NCI-H1105 treated with DMSO at 0.1 percent for 48 hours (cell line): Measurements from ENCODE around the gene COQ8A.
"Not testable (repeated sequence)": the region's sequence is repeated elsewhere in the genome, so short reads cannot be mapped to it uniquely, and the experiment has no call there.

Experiments
- DNase-seq: peaks from one replicate; lab custom pipeline; 2025; lab: John Stamatoyannopoulos, UW

Gene COQ8A

GRCh38 chr1:226921504-226921903 is 18.6 kb upstream of the COQ8A start:
- DNase-seq: no peak

GRCh38 chr1:226929260-226930111 is 10.6 kb upstream of the COQ8A start:
- not testable (repeated sequence) for DNase-seq

- no peak for DNase-seq
Measured at GRCh38 chr1:226934483-226935237, 5.4 kb upstream of the COQ8A start.

DNA sequence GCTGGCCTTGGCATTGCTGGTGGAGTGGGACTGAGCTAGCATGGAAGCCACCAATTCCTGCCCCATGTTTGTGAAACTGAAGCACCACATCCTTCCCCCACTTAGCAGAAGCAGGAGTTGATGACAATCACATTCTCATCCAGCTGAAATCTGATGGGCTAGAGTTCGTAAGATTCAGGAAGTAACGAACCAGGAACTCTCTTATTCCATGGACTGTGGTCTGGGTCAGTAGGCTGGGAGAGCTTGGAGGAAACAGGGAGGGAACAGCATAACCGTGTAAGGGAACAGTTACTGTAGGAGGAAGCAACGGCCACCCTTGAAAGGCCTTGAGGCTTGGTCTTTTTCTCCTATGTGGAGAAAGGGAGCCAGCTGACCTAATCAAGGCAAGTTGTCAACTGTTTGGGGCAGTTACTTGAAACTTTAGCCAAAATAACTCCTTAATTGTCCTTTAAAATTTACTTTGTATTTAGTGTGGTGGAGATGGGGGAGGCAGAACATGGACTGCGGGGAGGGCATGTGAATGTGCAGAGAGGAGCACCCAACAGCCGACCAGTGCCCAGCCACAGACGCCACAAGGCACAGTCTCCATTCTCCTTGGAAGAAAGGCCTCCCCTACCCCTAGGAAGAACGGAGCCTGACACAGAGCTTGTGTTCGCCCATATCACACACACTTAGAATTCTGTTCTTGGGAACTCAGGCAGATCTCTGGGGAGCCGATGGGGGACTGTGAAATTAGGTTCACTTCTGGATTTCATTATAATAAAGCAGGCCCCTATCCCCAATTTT is 2.0 kb upstream of the COQ8A start:
- DNase-seq: no peak

- DNase-seq: no peak
Measured at GRCh38 chr1:226938903-226939437, 1.1 kb upstream of the COQ8A start.

DNA sequence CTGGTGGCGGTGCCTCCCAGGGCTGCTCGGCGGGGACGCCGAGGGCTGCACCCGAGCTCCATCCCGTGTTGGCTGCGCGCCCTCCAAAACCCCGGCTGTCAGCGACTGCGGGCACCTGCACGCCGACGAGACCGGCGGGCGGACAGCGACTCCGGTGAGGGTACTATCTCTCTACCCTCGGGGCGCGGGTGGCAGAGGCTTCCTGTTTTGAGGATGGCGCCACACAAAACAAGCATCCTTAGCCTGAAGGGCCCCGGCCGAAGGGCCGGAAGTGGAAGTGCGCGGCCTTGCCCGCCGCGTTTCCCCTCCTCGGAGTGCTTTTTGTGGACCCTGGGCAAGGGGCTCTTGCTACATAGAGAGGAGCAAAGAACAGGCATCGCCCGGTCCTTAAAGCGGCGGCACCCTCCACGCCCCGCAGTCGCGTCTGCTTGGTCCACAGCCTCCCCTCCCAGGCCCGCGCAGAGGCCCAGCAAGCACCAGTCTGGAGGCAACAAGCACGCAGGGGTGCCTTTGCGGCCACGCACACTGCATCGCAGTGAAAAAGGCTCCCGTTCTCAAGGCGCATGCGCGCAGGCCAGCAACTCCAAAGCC is 561 bp upstream of the COQ8A start:
- peak; percentile 77 for DNase-seq

GRCh38 chr1:226940806-226941067 is 643 bp downstream of the COQ8A start:
- DNase-seq: no peak

GRCh38 chr1:226942392-226942791 is 2.3 kb downstream of the COQ8A start:
- no peak for DNase-seq

DNA sequence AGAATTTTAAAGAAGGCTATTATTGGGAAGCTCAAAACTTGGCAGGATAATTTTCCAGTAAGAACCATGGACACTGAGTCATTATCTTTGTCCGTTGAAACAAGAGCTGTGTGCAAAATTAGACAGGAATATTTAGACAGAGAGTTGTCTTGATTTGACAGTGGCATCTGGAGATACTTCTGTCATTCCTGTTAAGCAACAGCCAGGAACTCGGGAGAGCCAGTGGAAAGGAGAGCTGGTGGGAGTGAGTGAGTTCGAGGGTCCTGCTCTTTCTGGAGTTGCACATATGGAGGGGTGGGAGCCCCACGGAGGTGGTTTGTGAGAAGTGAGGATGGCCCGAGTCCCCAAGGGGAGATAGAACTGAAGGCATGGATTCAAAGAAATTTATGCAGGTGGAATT is 3.1 kb downstream of the COQ8A start:
- no peak for DNase-seq

- DNase-seq: no peak
Measured at GRCh38 chr1:226943927-226944326, 3.8 kb downstream of the COQ8A start.

DNA sequence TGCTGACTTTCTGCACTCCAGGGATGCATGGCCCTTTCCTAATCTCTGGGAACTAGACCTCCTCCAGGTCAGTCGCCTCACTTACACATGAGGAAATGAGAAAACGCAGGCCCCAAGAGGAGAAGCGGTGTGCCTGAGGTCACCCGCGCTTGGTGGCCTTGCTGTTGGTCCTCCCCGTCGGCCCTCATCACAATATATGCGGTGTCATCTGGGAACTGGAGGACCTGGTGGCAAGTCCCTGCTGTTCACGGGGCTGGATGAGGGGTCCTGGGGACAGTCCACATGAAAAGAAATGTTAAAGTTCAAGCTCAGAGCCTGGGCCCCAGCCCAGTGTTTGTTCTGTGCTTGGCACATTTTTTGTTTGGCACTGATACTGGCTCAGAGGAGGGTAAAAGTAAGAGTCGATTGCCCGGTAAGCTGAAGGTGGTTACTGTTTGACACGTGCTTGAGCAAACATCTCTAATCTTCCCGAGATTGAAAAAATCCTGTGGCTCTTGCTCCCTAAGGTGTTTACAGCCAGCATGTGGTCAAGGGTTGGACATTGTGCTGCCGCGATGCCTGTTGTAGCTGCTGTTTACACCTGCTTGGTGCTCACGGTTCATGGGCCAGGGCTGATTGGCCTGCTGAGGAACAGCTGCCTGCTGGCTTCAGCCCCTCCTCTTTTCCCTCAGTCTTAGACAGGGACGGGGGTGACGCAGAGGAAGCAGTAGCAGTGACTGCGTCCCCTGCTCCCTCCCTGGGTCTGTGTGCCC is 5.2 kb downstream of the COQ8A start:
- DNase-seq: no peak

GRCh38 chr1:226945858-226946245 is 5.8 kb downstream of the COQ8A start:
- no peak for DNase-seq

DNA sequence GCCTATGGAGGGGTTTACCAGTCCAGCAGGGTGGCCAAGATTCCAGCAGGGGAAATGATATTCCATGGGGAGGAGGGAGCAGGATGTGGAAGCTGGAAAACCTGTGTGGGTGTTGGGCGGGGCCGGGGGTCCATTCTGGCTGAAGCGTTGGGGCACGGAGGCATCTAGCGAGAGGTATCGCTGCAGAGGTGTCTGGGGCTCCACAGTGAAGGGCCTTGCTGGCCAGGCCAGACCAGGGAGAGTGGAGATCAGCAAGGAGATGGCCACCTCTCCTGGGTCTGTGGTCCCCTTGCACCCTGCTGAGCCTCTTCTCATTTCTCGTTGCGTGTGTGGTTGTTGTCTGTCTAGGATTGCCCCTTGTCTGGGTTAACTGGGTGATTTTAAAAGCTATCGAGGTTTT is 6.2 kb downstream of the COQ8A start:
- DNase-seq: no peak

DNA sequence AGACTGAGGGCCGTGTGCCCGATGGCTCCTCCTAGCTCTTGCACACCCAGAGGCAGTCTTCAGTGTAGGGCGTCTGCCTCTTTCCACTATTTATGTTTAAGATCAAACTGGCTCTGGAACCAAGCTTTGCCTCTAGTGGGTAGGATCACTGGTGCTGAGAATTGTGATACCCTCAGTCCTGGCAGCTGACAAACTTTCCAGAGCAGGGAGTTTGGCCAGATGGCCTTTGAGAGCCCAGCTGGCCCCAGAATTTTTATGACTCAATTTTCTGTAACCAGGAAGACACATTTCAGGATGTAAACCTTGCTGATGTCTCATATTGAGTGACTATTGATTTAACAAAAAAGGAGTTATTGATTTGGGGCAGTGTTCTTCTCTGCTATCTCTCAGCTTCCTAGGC is 6.7 kb downstream of the COQ8A start:
- DNase-seq: no peak

DNA sequence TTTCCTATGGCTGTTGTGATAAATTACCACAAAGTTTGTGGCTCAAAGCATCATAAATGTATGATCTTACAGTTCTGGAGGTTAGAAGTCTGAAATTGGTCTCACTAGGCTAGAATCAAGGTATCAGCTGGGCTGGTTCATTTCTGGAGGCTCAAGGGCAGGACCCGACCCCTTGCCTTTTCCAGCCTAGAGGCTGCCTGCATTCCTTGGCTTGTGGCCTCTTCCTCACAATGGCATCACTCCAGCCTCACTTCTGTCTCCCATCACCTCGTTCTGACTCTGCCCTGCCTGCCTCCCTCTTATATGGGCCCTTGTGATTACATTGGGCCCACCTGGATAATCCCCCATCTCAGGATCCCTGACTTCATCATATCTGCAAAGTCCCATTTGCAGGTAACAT is 8.0 kb downstream of the COQ8A start:
- no peak for DNase-seq

DNA sequence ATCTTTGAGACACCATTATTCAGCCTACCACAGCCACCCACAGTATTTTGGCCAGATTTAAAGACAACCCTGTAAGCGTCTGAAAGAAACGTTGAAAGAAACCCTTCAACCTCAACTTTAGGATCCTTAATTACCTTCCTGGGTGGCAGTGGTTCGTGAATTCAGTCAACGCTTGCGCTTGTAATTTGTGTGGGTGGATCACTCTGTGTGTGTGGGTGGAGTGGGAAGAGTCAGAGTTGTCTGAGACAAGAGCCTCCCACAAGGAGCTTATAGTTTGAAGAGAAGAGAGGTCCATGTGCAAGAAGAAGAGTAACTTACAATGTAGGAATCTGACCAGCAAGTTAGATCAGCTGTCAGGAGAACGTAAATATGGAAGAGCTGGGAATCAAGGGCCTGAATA is 8.4 kb downstream of the COQ8A start:
- DNase-seq: no peak

GRCh38 chr1:226948996-226949395 is 8.9 kb downstream of the COQ8A start:
- no peak for DNase-seq

- no peak for DNase-seq
Measured at GRCh38 chr1:226949401-226949800, 9.3 kb downstream of the COQ8A start.

GRCh38 chr1:226950316-226950715 is 10.2 kb downstream of the COQ8A start:
- DNase-seq: no peak

GRCh38 chr1:226950871-226951270 is 10.8 kb downstream of the COQ8A start:
- DNase-seq: no peak

DNA sequence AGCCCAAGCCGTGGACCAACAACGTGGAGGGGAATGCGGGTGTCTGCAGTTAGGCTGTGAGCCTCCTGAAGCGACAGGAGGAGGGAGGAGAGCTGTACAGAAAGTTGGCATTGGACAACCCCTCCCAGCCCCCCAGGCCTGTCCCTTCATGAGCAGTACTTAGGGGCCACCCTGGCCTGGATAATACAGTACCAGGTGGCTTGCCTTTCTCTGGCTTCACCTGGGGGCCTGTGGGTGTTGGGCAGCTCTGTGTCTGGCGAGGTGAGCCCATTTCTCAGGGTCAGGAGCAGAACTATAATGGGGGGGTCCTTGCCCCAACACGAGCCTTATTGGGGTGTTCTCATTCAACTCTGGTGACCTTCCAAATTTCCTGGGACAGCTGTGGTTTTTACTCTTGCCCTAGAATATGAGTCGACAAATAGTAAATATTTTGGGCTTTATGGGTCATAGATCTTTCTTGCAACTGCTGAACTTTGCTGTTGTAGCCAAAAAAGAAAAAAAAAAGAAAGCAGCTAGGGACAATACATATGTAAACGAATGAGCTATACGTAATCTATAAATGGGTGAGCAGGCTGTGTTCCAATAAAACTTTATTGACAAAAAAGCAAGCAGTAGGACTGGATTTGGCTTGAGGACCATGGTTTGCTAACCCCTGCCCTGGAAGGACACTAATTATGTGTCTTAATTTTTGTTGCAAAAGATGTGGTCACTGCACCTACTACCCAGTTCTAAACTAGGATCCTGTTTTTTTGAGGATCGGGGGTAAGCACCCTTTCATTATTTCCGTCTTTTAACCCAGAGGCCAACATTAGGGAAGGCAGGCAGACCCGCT is 11.4 kb downstream of the COQ8A start:
- no peak for DNase-seq
